CD4-positive, alpha-beta T cell treated with Interleukin-15 for 4 hours (primary cell): ENCODE measurements around the gene SNRNP40.
"Not testable (repeated sequence)": the region's sequence is repeated elsewhere in the genome, so short reads cannot be mapped to it uniquely, and the experiment has no call there.

Experiments
- DNase-seq: peaks from one replicate; pipeline ENCODE4 v3.0.0-alpha.2; 2020; ENCODE audit warnings: low spot score

Gene SNRNP40

DNA sequence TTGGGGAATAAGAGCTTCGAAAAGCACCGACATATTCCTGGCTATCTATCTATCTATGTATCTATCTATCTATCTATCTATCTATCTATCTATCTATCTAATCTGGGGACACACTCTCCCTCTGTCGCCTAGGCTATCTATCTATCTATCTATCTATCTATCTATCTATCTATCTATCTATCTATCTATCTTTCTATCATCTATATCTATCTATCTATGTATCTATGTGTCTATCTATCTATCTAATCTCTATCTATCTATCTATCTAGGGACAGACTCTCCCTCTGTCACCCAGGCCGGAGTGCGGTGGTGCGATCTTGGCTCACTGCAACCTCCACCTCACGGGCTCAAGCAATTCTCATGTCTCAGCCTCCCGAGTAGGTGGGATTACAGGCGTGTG, 14.2 kb downstream of the SNRNP40 start:
- DNase-seq = not testable (repeated sequence)

DNA sequence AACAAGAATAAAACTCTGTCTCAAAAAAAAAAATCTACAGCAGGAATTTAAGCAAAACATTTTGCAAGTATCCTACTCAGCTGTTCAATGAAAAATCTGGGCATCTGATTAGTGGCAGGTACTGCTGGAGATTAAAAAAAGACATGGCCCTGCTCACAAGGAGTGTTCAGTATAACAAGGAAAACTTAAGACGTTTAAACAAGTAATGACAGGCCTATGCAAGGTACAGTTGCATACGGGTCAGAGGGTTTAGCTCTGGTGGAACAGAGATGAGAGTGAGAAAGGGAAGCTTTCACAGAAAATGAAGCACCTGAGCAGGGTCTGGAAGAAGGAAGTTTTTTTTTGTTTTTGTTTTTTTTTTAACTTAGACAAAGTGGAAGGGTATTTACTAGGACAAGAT, 23.0 kb downstream of the SNRNP40 start:
- no peak for DNase-seq

DNA sequence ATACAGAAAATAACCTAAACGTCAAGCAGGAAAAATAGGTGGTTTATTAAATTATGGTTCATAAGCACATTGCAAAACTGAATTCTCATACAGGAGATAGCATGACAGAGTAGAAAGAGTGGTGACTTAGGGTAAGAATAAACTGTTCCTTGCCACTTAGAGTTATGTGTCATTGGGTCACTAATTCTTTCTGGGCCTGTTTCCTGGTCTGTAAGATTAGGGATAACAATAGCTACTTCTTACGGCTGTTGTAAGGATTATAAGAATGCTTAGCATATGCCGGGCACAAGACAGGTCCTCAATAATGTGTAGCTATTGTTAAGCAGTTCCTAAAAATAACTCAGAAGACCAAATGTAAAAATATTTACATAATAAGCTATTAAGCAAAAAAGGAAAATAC, 24.2 kb downstream of the SNRNP40 start:
- DNase-seq = no peak

DNA sequence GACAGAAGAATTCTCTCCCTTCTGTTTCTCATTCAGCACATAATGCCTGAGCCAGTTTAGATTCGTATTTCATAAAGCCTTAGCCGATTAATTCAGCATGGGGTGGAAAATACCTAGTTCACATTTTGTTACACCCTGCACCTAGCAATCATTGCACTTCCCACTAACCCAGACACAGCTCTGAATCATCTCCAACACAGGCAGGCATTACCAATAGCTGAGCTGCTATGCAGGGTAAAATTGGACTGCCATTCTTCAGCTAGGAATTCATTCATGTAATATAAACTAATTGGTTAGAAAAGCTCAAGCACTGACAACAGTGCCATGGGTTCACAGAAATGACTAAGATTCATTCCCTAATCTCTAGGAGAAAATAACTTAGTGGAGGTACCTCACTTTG, 30.0 kb downstream of the SNRNP40 start:
- DNase-seq = no peak

DNA sequence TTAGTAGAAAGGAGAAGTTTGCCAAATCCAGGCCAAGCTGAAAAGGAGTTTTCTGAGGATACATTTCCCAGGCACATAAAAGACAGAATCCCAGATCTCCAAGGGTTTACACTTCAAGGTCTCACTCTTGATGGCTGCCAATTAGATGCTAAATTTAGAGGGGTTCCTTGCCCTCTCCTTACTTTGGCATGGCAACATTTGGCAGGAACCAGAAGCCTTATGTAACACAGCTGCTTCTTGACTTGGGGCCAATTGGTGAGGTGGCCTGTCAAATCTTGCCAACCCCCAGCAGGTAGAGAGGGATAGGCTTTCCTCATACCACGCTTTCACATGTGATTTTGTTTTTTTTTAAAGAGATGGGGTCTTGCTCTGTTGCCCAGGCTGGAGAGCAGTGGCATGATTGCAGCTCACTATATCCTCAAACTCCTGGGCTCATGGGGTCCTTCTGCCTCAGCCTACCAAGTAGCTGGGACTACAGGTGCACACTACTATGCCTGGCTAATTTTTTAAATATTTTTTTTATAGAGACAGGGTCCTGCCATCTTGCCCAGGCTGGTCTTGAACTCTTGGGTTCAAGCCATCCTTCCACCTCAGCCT, 31.7 kb downstream of the SNRNP40 start:
- no peak for DNase-seq

DNA sequence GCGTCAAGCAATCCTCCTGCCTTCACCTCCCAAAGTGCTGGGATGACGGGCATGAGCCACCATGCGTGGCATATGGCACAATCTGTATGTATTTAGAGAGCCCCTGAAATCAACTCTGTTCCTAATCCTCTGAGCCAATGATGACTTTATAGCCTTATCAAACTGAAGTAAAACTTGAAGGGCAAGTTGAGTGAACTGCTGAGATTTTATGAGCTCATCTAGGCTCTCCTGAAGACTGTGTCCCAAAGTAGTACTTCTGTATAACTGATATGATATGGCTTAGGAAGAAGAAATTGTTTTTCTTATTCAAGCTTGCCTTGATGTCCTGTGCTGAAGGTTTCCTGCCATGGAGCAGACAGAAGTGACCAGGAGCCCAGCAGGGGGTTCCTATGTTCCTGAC, 33.2 kb downstream of the SNRNP40 start:
- no peak for DNase-seq

DNA sequence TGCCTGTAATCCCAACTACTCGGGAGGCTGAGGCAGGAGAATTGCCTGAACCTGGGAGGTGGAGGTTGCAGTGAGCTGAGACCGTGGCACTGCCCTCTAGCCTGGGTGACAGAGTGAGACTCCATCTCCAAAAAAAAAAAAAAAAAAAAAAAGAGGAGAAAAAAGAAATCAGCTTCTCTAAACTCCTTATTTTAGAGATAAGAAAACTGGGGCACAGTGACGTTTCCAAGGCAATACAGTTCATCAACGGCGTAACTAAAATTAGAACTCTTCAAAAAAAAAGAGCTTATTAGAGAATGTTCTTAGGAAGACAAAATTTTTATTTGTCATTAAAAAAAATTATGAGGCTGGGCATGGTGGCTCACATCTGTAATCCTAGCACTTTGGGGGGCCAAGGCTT, 34.2 kb downstream of the SNRNP40 start:
- DNase-seq = not testable (repeated sequence)

DNA sequence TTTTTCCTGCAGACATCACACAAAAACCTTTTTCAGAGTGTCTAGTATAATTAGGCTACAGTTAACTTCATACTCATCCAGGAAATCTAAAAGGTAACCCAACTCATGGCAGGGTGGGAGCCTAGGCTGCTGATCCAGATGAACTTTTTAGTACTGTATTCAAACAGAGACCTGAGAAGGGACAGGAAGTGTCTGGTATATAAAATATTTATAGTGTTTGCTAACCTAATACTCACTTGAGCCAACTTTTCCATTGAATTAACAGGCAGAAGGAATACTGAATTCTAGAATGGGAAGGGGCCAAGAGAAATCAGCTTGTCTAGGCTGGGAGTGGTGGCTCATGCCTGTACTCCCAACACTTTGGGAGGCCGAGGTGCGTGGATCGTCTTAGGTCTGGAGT, 34.7 kb downstream of the SNRNP40 start:
- no peak for DNase-seq

DNA sequence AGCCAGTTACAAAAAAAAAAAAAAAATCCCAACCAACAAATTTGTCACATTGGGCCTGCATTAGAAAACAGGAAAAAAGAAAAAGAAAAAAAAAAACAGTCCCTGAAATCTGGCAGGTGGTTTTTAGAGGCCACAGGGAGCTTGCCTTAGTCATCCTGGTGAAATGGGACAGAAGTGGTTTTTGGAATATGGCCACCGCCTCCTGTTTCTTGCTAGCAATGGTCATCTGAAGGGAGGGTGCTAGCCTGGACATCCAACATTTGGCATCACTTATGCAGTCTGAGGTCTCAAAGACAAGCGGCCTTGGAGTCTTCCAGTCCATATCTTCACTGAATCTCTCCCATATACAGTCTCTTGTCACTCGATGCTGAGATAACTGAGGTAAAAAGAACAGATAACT, 36.8 kb downstream of the SNRNP40 start:
- no peak for DNase-seq

DNA sequence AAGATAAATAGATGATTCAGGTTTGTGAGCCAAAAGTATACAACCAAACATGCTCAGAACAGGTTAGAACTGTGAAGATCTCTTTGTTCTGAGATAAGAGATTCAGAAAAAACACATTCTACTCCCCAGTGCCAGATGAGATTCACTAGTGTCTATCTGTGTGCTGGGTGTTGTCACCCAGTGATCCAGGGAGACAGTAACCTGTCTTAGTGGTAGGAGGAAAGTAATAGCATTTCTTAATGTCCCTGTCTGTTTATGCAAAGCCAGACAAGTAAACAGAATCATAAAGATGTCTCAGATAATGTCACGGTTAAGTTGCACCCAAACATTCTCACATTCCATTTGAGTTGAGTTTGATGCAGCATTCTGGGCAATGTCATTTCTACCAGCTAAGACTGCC, 38.0 kb downstream of the SNRNP40 start:
- no peak for DNase-seq

DNA sequence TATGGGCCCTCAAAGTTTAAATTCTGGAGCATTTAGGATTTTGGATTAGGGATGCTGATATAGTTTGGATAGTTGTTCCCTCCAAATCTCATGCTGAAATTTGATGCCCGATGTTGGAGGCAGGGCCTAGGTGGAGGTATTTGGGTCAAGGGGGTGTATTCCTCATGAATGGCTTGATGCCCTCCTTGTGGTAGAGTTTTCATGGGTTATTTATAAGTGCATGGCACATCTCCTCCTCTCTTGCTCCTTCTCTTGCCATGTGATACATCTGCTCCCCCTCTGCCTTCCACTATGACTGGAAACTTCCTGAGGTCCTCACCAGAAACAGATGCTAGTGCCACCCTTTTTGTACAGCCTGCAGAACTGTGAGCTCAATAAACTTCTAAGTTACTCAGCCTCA, 39.4 kb downstream of the SNRNP40 start:
- DNase-seq = no peak

DNA sequence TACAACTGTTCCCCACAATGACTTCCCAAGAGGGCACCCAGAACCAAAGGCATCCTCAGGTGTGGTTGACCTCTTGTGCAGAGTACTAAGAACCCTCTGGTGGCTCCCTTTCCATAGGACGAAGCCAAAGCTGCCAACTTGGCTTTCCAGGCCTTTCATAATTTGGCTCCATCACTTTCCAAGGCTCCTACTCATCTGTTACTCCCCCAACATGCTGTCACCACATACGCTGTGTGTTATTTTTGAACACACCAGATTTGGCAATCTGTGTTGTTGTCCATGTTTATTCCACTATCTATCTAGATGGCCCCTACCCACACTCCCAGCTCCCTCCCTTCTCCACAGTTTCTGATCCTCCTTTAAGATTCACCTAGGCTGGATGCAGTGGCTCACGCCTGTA, 46.7 kb downstream of the SNRNP40 start:
- DNase-seq = no peak

DNA sequence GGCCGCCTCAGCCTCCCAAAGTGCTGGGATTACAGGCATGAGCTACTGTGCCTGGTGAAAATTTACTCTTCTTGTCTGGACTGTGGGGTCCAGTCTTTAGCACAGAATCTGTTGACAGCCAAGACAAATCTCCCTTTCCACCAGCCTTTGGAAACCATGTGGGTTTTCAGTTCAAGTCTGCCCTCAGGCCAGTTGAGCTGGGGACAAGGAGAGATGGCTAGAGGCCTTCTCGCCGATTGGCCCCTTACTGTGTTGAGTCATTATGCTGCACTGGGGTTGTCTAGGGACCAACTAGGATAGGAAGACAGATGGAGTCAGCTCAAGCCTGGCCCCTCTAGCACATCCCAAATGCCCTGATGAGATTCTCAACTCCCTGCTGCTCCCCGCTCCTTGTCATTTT, 48.3 kb downstream of the SNRNP40 start:
- no peak for DNase-seq

DNA sequence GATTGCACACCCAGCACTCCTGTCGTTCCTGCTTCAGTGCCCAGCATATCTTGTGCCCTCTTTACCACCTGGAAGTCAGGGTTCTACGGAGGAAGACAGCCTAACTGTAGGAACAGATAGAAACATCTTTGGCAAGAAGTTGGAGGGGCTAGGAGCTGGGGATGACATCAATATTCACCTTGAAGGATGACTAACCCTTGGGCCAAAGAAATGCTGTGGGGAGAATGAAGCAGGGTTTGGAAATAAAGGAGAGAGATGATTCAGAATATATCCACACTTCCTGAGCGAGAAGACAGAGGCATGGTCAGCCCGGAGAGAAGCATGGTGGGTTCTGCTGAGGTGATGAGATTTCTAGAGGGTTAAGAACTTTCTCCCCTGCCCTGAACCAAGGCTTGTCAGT, 52.3 kb downstream of the SNRNP40 start:
- no peak for DNase-seq

DNA sequence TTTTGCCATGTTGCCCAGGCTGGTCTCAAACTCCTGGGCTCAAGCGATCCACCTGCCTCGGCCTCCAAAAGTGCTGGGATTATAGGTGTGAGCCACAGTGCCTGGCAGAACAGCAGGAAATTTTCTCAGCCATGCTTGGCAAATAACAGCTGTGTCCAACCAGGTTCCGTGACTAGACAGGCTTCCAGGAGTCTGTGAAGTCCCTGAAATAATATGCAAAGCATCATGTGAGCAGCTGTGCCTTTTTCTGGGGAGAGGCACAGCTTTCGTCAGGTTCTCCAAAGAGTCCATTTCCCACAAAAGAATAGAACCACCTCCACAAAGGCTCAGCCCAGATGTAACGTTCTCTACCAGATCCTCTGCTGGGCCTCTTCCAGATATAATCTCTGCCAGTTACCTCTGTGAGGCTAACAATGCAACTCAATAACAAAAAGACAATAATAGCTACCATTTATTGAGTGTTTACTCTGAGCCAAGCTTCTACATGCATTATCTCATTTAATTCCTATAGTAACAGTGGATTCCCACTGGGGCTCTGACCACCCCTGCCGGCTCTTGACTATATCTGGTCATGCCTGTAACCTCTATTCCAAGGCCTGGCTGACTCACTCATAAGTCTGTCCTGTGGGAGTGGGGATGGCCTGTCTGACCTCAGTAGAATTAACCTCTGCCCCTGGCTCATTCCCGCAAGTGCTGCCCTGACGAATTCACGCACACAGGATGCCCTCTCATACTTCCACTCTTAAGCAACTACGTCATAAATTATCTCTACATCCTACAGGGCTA, 52.9 kb downstream of the SNRNP40 start:
- DNase-seq = no peak

DNA sequence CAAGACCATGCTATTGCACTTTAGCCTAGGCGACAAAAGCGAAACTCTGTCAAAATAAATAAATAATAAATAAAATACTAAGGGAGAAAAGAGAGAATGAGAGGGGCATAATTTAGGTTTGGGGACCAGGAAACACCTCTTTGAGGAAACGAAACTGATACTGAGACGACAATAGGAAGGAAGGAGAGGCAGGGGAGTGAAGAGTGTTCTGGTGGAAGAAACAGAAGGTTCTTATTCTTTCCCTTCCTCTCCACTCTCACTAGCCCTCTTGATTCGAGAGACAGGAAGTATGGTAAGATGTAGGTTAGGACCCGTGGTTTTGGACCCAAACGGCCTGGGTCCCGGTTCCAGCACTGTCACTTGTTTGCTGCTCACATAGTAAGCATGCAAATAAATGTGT, 55.3 kb downstream of the SNRNP40 start:
- no peak for DNase-seq

DNA sequence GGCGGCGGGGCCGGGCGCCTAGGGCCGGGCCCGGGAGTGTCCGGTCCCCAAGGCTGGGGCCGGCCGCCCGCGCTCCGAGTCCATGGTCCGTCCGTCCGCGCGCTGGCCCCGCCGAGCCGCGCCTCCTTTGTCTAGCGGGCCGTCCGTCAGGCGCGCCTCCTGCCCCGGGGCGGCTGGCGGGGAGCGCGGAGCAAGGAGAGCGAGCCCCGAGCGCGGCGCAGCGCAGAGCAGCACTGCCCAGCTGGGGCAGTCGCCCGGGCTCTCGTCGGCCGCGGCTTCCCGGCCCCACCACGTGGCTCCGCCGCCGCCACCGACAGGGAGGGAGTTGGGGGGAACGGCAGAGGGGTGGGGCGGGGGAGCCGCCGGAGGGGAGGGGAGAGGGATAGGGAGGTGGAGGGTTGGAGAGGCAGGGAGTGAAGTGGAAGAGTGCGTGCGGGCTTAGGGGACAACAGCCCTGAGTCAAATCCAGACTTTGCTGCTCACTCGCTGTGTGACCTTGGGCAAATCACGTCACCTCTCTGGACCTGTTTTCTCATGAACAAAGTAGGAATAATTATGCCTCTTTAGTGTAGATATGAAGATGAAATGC, 56.8 kb downstream of the SNRNP40 start, which contains the start of gene NKAIN1:
NKAIN1 (minus strand) TSS at position 235 of the 589 bp plus-strand sequence. CDS start 340 bp downstream, outside the sequence.
- DNase-seq = no peak

DNA sequence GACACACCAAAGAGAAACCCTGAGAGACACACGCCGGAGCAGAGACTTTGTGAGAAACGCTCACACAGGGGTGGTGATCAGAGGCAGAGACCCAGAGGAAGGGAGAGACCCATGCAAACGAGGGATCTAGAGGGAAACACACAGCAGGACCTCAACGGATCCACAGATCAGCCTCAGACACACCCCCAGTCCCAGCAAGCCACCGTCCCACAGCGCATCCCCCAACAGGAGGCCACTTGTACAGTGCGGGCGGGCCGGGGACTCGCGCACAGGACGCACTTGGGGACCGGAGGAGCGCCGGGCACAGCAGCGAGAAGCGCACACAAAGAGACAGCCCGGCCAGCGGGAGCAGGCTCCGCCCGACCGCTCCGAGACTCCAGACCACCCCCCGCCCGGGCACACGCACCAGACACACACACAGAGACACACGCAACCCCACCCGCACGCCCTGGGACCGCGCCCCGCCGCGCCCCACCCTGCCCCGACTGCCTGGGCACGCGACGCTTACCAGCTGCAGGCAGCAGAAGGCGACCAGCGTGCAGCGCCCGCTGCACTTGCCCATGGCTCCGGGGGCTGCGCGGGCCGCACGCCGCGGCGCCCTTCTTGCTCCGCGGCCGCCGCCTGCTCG, 57.5 kb downstream of the SNRNP40 start:
- DNase-seq = no peak

DNA sequence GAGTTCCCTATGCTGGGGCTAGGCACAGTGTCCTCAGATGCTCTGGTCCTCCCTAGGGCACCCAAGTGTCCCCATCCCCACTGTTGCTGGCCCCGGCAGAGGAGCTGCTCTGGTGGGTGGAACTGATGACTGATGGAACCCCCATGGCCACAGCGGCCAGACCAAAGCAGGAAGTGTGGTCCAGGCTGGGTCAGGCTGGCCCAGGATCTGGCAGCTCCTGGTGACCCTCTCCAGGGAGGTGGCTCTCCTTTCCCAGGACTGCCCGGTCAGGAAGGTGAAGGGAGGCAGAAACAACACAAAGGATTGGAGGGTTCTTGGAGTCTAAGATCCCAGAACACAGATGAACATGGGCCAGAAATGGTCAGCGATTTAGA, 58.0 kb downstream of the SNRNP40 start:
- no peak for DNase-seq

DNA sequence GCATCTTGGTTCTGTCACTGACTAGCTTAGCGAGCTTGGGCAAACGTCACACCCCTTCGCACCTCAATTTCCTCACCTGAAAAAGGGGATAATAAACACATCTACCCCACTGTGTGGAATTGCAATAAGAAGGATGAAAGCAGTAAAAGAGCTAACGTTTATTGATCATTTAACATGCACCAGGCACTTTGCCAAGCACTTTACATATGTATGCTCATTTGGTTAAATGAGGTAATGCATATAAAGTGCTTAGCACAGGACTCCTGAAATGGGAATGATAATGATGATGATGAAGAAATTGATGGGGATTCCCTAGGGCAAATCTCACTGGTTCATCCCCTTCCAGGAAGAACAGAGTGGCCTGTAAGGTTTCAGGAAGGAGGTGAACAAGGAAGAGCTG, 61.7 kb downstream of the SNRNP40 start:
- DNase-seq = no peak

DNA sequence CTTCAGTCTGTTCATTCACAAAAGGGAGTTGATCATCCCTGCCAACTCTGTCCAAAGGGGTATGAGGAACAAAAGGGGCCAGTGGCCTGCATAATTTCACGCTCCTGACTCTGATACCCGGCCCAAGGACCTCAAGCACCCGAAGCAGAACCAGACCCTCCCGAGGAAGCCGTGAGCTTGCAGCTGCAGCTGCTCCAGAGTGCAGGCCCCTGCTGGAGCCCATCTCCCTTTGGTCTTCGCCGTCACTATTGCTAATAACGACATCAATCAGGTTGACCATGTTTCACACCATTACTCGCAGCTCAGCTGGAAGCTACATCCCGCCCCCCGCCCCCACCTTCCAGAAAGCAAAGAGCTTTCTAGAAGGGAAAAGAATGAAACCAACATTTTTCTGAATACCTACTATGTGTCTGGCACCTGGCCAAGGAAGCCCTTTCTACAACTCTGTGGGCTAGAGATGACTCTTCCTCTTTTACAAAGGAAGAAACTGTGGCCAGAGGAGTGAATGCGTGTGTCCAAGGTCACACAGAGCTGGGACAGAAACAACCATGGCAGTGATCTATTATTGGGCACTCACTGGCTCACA, 62.4 kb downstream of the SNRNP40 start:
- no peak for DNase-seq

DNA sequence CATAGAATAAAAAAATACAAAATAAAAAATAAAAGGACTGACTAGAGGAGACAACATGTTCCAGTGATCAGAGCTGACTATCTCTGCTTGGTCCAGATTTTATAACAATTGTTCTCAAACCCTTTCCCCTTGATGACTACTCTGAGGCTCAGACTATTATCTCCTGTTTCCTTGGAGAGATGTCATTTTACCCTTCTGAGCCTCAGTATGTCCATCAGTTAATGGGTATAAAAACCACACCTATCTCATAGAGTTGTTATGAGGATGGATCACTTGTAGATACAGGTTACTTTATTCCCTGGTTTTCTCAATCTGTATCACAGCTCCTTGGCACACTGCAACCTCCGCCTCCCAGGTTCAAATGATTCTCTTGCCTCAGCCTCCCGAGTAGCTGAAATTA, 63.9 kb downstream of the SNRNP40 start:
- DNase-seq = no peak

DNA sequence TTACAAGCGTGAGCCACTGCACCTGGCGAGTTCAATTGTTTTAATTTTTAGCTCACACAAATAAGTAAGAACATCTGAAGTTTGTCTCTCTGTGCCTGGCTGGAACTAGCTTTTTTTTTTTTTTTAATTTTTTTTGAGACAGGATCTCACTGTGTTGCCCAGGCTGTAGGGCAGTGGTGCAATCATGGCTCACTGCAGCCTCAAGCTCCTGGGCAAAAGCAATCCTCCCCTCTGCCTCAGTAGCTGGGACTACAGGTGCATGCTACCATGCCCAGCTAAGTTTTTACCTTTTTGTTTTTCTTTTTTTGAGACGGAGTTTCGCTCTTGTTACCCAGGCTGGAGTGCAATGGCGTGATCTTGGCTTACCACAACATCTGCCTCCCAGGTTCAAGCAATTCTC, 64.8 kb downstream of the SNRNP40 start:
- no peak for DNase-seq
